HuH-7 (cell line): ENCODE measurements around the gene FAM184B.

Experiments used
- DNase-seq: peaks from one replicate; pipeline ENCODE4 v3.0.0; 2011; ENCODE audit warnings: low spot score

The FAM184B gene

DNA sequence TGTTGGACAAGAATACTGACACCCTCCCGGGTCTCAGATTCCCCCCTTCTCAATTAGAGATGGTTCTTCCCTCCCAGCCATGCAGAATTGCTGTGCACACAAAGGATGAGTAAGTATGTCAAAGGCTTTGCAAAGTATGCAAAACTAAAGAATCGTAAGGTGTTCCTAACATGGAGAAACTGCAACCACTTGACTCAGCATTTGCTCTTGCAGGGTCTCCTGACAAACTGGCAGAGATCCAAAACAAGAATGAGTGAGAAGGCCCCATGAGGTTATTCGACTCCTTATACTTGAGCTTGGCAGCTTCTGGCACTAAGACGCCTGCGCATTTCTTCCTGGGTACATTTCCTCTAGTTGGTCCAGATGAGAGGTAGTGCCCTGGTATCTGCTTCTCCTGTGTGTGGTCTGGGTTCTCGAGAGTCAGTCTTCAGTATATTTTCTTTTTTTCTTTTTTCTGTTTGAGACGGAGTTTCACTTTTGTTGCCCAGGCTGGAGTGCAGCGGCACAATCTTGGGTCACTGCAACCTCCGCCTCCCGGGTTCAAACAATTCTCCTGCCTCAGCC is 8.2 kb downstream of the FAM184B start:
- no peak for DNase-seq

DNA sequence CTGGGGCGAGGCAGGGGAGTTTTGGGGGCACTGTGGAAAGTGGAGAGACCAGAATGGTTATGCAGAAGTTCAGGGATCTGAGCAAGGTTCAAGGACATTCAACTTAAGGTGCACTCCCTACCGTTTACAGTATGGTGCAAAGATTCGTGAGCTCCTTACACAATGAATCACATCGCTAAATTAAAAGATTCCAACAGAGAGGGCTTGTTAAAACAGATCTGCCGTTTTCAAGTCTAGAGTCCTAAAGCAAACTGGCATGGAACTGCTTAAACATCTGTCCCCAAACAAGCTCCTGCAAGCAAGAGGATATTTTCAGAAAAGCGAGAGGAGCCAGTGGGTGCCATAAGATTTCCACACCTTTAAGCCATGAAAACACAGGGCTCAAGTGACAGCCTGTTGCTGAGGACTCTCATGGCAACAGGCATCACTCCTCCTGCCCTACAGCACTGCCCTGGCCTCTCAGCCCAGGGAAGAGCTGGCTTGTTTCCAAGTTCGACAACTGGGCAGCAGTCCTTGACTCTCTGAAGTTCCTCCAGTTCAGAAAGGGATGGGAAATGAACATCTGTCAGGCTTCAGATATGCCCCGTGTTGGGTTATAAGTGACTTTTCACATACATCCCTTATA is 10.0 kb downstream of the FAM184B start:
- no peak for DNase-seq

DNA sequence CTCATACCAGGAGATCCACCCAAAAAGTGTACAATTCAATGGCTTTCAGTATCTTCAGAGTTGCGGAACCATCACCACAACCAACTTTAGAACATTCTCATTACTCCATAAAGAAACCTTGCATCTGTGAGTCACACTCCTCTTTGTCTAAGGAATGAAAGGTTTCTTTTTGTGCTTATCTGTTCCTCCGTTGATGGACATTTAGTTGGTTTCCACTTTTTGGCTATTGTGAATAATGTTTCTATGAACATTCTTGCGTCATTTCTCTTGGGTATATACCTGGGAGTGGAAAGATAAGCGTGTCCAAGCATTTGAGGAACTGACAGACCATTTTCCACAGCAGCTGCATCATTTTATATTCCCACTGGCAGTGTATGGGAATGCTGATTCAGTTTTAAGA is 10.6 kb downstream of the FAM184B start:
- DNase-seq: no peak

DNA sequence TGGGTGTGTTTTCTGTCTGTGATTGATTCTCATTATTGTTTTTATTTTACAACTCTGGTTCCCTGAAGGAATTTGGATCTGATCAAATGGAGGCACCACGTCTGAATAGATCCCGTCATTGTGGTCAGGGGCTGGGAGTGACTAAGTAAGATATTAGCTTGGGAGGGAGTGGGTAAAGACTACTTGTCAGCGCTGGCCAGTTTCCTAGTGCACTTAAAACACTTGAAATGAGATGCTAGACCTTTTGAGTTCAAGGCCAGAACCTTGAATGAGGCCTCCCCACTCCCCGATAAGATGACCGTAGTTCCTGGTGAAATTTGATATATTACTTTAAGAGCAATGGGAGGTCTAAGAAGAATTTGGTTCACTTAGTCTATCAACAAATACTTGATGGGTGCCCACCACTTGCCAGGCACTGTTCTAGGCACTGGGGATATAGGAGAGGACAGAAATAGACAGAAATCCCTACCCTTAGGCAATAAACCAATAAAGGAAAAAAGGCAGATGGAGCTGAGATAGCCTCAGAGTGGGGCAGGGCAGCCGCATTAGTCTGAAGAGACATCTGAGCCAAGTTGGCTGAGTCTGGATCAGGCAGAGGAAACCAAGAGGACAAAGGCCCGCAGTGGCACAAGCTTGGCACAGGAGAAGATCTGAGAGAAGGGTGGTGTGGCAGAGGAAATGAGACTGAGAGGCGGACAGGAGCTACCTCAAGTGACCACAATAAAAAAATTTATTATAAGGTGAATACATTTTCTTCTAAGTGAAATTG is 11.8 kb downstream of the FAM184B start:
- DNase-seq: no peak

DNA sequence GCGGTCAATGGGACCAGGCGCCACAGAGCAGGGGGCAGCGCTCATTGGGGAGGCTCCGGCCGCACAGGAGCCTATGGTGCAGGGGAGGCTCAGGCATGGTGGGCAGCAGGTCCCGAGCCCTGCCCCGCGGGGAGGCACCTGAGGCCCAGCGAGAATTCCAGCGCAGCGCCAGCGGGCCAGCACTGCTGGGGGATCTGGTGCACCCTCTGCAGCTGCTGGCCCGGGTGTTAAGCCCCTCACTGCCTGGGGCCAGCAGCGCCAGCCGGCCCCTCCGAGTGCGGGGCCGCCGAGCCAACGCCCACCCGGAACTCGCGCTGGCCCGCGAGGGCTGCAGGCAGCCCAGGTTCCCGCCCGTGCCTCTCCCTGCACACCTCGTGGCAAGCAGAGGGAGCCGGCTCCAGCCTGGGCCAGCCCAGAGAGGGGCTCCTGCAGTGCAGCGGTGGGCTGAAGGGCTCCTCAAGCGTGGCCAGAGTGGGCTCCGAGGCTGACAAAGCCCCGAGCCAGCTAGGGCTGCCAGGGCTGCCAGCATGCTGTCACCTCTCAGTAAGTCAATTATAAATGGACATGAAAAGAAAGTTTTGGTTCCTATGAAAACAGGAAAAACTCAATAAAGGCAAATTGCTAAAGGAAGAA is 14.5 kb downstream of the FAM184B start:
- no peak for DNase-seq

DNA sequence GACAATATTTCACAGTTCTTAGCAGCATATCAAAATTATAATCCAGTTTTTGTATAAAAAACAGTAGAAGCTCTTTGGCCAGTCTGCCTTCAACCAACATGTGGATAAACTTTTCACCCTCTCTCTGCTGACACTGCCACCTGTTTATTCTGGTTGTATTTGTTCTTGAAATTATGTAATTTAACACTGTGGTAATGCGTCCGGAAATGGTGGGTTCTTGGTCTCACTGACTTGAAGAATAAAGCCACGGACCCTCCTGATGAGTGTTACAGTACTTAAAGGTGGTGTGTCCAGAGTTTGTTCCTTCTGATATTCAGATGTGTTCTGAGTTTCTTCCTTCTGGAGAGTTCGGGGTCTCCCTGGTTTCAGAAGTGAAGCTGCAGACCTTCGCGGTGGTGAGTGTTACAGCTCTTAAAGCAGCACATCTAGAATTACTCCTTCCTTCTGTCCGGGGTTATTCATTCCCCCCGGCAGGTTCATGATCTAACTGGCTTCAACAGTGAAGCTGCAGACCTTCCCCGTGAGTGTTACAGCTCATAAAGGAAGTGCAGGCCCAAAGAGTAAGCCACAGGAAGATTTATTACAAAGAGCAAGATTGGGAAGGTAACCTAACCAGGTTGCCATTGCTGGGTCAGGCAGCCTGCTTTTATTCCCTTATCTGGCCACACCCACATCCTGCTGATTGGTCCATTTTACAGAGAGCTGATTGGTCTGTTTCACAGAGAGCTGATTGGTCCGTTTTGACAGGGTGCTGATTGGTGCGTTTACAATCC is 15.7 kb downstream of the FAM184B start:
- no peak for DNase-seq

DNA sequence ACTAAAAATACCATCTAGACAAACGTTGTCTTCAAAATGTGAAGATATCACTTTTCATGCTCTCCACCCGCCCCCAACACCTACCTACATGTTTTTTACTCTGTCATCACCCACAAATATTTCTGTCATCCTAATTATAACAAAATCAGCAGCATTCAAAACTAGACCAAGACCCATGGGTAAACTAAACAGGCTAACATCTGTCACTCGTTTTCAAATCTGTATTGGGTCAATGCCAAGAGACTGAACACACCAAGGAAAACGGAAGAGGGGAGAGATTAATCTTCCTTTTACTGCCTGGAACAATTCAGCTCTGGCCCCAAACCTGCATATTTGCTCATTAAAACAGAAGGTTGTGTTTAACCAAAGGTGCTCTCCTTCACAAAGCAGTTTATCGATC is 17.5 kb downstream of the FAM184B start:
- DNase-seq: no peak

DNA sequence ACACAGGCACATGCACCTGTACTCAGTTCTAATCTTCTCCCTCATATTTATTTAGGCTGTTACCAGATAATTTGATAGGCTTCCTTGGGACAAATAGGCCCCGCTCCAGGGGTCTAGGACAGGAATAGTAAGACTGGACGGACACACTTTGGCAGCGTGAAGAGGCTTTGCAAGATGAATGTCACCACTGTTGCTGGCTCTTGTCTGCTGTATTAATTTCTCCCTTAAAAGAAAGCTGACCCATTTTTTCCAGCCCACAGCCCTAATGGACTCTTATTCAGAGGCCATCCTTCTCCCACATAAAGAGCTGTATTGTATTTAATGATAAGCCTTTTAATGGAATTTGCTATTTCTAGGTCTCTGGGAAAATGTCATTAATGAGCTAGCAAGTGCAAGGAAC is 18.0 kb downstream of the FAM184B start:
- DNase-seq: no peak

DNA sequence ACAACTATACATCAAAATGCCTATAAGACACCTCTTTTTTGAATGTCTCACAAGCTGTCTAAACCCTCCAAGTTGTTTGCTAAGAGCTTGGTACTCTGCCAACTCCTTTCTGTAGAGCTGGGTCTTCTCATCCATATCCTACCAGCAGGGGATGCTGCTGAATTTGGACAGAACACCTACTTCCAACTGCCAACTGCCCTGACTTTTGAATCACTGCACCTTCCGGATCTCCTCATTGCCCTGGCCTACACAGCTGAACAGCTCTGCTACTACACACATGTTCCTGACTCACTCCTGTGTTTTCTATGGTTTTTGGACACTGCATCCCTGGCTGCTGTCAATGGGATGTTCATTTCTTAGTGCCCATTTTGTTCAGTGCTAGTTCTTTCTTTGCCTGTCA is 18.7 kb downstream of the FAM184B start:
- peak; percentile 41 for DNase-seq

DNA sequence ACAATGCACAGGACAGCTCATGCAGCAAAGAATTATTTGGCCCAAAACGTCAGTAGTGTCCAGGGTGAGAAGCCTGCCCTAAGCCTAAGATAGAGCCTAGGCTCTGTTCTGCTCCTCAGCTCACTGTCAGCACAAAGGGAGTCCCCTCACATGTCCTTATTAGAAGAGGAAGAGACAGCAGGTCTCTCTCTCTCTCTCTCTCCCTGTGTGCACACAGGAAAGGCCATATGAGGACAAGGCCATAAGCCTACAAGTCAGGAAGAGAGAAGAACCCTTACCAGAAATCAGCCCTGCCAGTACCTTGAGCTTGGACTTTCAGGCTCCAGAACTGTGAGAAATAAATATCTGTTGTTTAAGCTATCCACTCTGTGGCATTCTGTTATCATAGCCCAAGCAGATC is 20.4 kb downstream of the FAM184B start:
- DNase-seq: no peak

DNA sequence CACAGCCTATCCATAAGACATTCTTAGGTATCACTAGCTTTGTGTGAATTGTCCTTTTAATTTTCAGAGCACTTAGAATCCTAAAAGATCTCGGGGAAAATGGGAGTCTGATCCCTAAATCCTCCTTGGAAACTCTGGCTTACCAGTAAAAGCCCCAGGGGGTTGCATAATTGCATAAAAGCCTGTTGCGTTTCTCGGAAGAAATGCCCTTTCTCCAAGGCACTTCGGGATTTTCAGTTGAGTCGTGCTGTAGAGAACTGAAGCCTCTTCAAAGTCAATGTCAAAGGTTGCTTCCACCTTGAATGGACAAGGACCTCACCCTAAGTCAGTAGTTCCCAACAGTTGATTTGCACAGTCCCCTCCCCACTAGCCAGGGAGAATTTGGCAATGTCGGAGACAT is 20.8 kb downstream of the FAM184B start:
- DNase-seq: no peak

DNA sequence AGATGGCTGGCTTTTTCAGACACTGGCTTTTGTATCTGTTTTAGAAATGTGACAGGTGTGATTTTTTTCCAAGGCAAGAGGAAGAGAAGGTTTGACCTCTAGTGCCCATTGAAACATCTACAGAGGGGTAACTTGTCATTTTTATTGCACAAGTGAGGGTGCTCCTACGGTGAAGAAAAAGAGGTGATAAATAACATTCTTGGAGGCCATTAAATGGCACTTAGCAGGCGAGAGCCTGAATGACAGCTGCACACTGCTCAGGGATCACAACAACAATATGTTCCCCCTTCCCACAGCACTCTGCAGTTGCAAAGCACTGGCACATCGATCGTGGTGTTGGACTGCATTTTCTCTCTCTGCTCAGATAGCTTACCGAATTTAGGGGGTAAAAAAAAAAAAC is 22.9 kb downstream of the FAM184B start:
- no peak for DNase-seq

DNA sequence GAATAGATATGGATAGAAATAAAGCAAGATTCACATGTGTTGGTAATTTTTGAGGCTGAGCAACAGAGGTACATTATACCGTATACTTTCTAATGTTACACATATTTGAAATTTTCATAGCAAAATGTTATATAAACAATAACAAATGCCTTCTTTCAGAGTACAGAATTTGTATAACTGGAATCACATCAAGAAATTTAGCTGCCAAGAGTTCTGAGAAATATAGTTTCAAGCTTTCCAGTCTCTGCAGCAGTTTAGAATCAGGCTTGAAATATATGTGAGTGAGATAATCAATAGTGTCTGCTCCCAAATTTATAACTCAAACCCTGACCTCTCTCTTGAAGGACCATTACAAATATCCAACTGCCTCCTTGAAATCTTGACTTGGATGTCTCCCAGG is 23.8 kb downstream of the FAM184B start:
- DNase-seq: no peak

DNA sequence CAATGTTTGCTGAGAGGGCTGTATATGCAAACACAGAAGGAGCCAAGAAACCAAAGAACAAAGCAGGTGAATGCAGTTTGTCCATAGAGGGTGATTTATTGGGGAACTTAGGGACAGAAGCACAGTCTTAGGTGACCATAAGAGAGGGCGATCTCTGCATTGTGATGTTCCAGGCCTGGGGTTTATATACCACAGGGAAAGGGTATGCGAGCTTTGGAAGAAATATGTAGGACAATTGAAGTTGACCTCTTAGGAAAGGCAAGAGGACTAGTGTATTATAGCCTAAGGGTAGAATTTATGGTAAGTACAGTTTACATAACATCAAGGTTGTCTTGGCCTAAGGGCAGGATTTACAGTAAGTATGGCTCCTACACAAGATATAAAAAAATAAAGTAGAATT is 27.8 kb downstream of the FAM184B start:
- DNase-seq: no peak

DNA sequence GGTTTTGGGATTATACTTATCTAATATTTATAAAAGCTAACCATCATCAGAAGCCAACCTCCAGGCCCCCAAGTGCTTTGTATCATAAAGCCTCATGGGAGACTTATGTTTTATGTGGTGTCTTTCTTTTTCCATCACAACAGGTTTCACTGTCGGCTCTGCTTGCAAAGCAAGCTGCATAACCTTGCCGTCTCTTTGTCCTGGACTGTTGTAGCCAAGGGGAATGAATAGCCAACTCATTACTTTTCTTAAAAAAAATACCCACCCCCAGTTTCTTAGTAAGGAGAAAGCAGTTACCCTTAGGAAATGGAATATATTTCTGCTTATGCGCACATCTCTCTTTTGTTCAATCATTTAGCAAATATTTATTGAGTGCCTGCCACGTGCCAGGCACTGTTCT is 40.7 kb downstream of the FAM184B start:
- no peak for DNase-seq

DNA sequence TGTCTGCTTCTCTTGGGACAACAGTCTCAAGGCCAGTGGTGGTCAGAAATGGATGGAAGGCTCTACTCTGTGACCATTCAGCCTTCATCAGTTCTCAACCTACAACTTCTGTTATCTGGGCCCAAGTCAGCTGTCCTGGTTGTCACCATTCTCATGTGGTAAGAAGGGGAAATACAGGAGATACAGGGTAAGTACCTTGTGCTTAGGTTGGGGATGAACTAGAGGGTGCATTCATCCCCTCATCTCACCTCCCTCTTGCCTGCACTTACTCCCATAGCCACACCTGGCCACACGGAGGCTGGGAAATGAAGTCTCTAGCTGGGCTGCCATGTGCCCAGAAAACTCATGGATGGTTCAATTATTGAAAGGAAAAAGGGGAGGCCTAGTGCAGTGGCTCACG is 44.9 kb downstream of the FAM184B start:
- no peak for DNase-seq

DNA sequence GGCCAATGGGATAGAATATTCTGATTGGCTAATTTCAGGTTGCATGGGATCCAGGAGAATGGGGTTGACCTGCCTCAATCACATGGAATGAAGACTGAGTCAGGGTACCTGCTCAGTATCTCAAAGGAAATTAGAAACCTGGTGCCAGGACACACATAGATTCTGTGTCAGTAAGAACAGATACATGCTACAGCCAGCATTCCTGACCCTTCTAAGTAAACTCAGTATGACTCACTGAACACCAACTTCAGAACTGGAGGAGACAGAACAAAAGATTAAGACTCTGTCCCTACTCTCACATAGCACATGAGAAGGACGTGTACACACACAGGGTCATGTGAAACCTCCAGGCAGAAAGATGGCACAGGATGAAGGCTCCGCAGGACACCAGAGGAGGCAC is 54.5 kb downstream of the FAM184B start:
- DNase-seq: no peak

DNA sequence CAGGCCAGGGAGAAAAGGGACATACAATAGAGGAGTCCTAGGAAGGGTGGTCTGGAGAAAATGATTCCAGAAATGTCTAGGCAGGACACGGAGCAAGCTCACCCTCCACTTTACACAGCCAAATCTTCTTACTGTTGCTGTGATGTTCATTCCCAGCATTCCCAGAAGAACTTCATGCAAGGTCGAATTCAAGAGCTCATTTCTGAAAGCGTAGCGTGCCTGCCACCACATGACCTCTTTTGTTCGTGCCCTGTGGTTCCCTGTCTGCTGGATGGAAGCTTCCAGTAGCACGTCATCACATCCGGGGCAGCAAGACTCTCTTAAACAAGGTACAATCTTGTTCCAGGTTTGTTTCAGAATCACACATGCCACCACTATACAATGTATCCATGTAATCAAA is 57.8 kb downstream of the FAM184B start:
- no peak for DNase-seq

DNA sequence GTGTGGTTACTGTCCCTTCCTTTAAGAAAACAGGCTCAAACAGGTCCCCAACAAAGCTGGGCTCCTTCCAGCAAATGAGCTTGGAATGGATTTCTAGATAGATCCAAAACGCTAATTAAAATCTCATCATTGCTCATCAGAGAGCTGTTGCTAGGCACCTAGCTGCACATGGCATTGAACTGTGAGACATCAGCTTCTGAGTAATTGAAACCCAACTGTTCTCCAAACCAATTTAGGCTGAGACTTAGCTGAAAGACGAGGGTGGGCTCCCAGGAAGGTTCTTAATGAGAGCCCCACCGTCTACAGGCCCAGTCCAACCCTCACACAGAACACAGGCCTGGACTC is 59.1 kb downstream of the FAM184B start:
- no peak for DNase-seq

DNA sequence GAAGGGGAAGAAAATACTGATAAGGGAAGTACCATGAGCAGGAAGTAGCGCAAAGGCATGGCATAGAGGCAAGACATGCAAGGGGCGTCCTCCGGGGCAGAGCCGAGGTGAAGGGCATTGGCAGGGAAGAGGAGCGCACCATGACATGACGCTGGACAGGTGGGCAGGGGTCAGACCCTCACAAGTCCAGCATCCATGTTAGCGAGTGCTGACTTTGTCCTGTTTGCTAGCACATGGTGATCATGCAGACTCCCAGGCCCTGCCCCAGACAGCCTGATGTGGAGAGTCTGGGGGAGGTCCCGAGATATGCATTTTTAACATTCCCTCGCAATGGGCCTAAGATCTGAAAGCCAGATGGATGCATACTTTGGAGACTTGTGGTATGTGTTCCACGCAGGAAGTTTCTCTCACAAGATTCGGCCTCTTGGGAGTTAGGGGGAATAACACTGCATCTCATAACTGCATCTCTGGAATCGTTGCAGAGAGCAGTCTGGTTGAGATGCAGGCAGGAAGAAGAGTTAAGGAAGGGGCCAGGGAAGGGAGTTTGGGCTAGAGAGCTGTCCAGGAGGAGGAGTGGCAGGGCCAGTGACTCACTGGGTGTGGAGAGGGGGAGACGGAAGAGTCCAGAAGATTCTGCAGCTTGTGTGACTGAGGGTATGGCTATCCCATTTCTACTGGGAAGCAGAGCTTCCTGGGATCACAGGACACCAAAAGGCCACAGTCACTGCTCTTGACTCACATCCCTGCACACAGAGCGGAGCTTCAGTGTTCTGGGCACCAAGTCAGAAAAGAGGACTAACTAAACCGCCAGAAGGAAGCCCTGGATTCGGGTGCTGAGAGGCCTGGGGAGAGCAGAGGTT is 59.7 kb downstream of the FAM184B start:
- no peak for DNase-seq

DNA sequence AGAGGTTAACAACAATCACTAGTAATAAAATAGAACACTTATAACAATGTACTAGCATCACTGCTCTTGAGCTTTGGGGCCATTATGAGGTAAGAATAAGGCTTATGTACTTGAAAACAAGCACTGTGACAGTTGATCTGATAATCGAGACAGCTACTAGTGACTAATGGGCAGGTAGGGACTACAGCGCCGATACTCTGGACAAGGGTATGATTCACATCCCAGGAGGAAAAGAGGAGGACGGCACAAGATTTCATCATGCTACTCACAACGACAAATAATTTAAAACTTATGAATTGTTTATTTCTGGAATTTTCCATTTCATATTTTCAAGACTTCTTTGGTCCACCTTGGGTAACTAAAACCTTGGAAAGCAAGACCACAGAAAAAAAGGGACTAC is 62.3 kb downstream of the FAM184B start:
- DNase-seq: no peak

DNA sequence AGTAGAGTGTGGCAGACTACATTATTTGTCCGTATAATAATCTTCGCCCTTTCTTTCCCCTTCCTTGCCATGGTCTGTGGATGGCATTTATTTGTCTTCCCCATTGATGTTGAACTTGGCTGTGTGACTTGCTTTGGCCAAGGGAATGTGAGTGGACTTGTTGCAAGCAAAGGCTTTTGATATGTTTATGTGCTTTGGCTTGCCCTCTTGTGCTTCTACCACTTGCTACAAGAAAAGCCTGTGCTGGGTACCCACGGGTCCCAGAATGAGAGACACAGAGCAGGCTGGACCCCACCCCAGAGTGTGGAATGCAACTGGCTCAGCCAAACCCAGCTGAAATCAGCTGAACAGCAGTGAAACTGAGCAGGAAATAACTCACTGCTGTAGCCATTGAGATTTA is 63.0 kb downstream of the FAM184B start:
- no peak for DNase-seq
